Measurements from ENCODE around the gene TICAM2. TPM values are rescaled to one million over a fixed set of nuclear protein-coding genes. Genes with fewer than 3 reads are reported as not detected.
A peak's percentile ranks its signal among the peaks of the same experiment; 100 is the strongest.

The TICAM2 gene
- 0.06 TPM in 1 of 3 replicates, not detected in the others for polyA plus RNA-seq
- polyA plus RNA-seq (2011; ENCODE audit: low read depth) = not detected
- not detected in 2 replicates for polyA plus RNA-seq (2011; cell fraction: cytosol; rRNA removed)
- not detected in 2 replicates for polyA plus RNA-seq (2011; cell fraction: nucleus; rRNA removed)
- 0.21 and 0.23 TPM in 2 replicates for polyA plus RNA-seq (2012; ENCODE audit: low replicate concordance)
- polyA minus RNA-seq = not detected in 3 replicates
- not detected for polyA minus RNA-seq (2011; cell fraction: cytosol; rRNA and poly(A)+ RNA removed)
- 0.42 and 1.2 TPM in 2 replicates for polyA minus RNA-seq (2011; cell fraction: nucleus; rRNA and poly(A)+ RNA removed)

GRCh38 chr5:115601701-115602590, at the start of gene TICAM2:
Gene TICAM2 (minus strand): TSS chr5:115602479. CDS start chr5:115581256, 21,223 bp downstream.
- Histone ChIP-seq H4K20me1 (ENCODE audit: control insufficient read depth, extremely low read depth, insufficient read depth, low read length) (no peaks in the 10 kb centered on the region), H3K9me1 (ENCODE audit: control insufficient read depth, extremely low read depth, insufficient read depth, low read length) (no peaks in the 10 kb centered on the region), H3K79me2 (ENCODE audit: control insufficient read depth, insufficient read depth, low read length) (no peaks in the 10 kb centered on the region), H3K36me3 (ENCODE audit: control insufficient read depth in 2 of 2, extremely low read depth in 1 of 2, insufficient read depth in 2 of 2, low read length in 2 of 2) (peaks cover 0 to 8% of the 10 kb centered on the region in 2 experiments), H3K9ac (ENCODE audit: control insufficient read depth, extremely low read depth, insufficient read depth, low read length) (peak within 1 kb of the TSS; percentile 57), H3K4me3 (ENCODE audit: control insufficient read depth in 2 of 3, extremely low read depth in 1 of 3, insufficient read depth in 2 of 3, low read depth in 1 of 3, low read length in 3 of 3) (peak within 1 kb of the TSS; percentile 34 to 44 (median 34)), H2AFZ (ENCODE audit: control insufficient read depth, low read length) (peak within 1 kb of the TSS; percentile 24), H3K4me1 (ENCODE audit: control insufficient read depth, extremely low read depth, insufficient read depth, low read length) (peaks cover 8% of the 10 kb centered on the region), H3K27me3 (ENCODE audit: control insufficient read depth, extremely low read depth, insufficient read depth, low read length) (no peaks in the 10 kb centered on the region), H3K27ac (ENCODE audit: control insufficient read depth, insufficient read depth, low read length) (peak within 1 kb of the TSS; percentile 13), H3K4me2 (ENCODE audit: control insufficient read depth, extremely low read depth, insufficient read depth, low read depth, low read length) (peak within 1 kb of the TSS; percentile 54), H3K9me3 (ENCODE audit: control insufficient read depth, low read depth, low read length) (no peaks in the 10 kb centered on the region)
- TF ChIP-seq CTCF (optimal IDR thresholded peaks at IDR 0.05 in 1 of 3, IDR thresholded peaks at IDR 0.05 in 1 of 3, conservative IDR thresholded peaks at IDR 0.05 in 1 of 3; ENCODE audit: extremely low read depth in 1 of 3, insufficient read depth in 2 of 3, low read length in 3 of 3) (no peak), EZH2 (IDR thresholded peaks at IDR 0.05; ENCODE audit: low read length) (no peak)
- no peak for FAIRE-seq
- DNase-seq (ENCODE audit: low read depth, low spot score) = no peak
- dilution Hi-C loops (cut with MboI; ENCODE audit: extremely low pct_ligation_motif_present, low sequenced_read_pairs) = no loop called here

- no peak overlapping the region for H3K9ac ChIP-seq (ENCODE audit: control insufficient read depth, extremely low read depth, insufficient read depth, low read length)
- no peak for FAIRE-seq
- H3K27me3 ChIP-seq (ENCODE audit: control insufficient read depth, extremely low read depth, insufficient read depth, low read length) = no peaks in the 10 kb centered on the region
- no peaks in the 10 kb centered on the region for H3K9me3 ChIP-seq (ENCODE audit: control insufficient read depth, low read depth, low read length)
- no peak for DNase-seq (ENCODE audit: low read depth, low spot score)
- H3K9me1 ChIP-seq (ENCODE audit: control insufficient read depth, extremely low read depth, insufficient read depth, low read length) = no peaks in the 10 kb centered on the region
- no peaks in the 10 kb centered on the region for H3K36me3 ChIP-seq (ENCODE audit: control insufficient read depth in 2 of 2, extremely low read depth in 1 of 2, insufficient read depth in 2 of 2, low read length in 2 of 2)
- no peaks in the 10 kb centered on the region for H3K4me1 ChIP-seq (ENCODE audit: control insufficient read depth, extremely low read depth, insufficient read depth, low read length)
- H3K4me2 ChIP-seq (ENCODE audit: control insufficient read depth, extremely low read depth, insufficient read depth, low read depth, low read length) = no peak overlapping the region
- no peak overlapping the region for H2AFZ ChIP-seq (ENCODE audit: control insufficient read depth, low read length)
- dilution Hi-C loops (cut with MboI; ENCODE audit: extremely low pct_ligation_motif_present, low sequenced_read_pairs) = no loop called here
- H3K27ac ChIP-seq (ENCODE audit: control insufficient read depth, insufficient read depth, low read length) = no peak overlapping the region
- no peaks in the 10 kb centered on the region for H3K79me2 ChIP-seq (ENCODE audit: control insufficient read depth, insufficient read depth, low read length)
- no peak overlapping the region for H3K4me3 ChIP-seq (ENCODE audit: control insufficient read depth in 2 of 3, extremely low read depth in 1 of 3, insufficient read depth in 2 of 3, low read depth in 1 of 3, low read length in 3 of 3)
- TF ChIP-seq EZH2 (IDR thresholded peaks at IDR 0.05; ENCODE audit: low read length) = no peak
- TF ChIP-seq CTCF (optimal IDR thresholded peaks at IDR 0.05 in 1 of 3, IDR thresholded peaks at IDR 0.05 in 1 of 3, conservative IDR thresholded peaks at IDR 0.05 in 1 of 3; ENCODE audit: extremely low read depth in 1 of 3, insufficient read depth in 2 of 3, low read length in 3 of 3) = no peak
- no peaks in the 10 kb centered on the region for H4K20me1 ChIP-seq (ENCODE audit: control insufficient read depth, extremely low read depth, insufficient read depth, low read length)
Measured at GRCh38 chr5:115649541-115649940, 47.3 kb upstream of the TICAM2 start.

All from keratinocyte (primary cell).